ENCODE measurements around the gene ELAVL3. TPM values are rescaled to one million over a fixed set of nuclear protein-coding genes. Genes with fewer than 3 reads are reported as not detected.
A peak's percentile ranks its signal among the peaks of the same experiment; 100 is the strongest.

ELAVL3 gene
- polyA plus RNA-seq, 1 of the 3 experiments (the other 2 are of a cell fraction): 0.48 TPM

GRCh38 chr19:11481534-11482383, 913 bp upstream of the ELAVL3 start (continued):
- TF ChIP-seq USF1 (IDR thresholded peaks at IDR 0.05; ENCODE audit: borderline replicate concordance, low read depth) (no peak), MXI1 (IDR thresholded peaks at IDR 0.05; ENCODE audit: low read depth, low read length) (no peak), IRF3 (IDR thresholded peaks at IDR 0.05; ENCODE audit: low read depth, low read length) (no peak), RCOR1 (IDR thresholded peaks at IDR 0.05; ENCODE audit: low read length) (no peak), RFX5 (IDR thresholded peaks at IDR 0.05; ENCODE audit: low read length) (peak; percentile 89)

DNA sequence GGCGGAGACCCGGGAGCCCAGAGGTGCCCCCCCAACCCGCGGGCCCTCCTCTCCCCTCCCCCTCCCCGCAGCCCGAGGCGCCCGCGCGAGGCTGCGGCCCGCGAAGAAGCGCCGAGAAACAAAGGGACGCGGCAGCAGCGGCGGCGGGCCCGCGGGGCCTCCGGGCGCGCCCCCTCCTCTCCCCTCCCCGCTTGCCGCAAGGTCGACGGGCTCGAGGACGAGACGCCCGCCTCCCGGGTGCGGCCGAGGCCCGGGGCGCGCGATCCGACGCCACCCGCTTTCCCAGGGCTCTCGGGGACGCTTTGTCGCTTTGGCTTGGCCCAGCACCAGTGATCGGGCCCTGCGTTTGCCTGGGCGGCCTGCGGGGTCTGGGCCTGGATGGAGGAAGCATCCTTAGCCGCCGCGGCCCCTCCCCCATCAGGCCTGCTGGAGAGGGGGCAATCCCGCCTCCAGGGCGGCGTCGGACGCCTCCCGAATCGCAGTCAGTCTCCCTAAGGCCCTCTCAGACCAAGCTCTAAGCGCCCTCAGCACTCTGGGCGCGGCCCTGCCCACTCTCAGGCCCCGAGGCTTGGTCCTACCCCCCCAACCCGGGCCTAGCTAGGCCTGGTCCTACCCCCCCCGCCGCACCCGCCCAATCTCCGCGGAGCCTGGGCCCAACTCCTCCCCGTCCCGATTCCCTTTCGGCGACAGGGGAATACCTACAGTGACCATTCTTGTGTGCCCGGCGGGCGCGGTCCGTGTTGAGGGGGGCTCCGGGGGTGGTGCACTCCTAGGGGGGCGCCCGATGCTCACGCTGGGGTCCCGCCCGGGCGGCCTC, 740 bp downstream of the ELAVL3 start:
- POLR2A ChIA-PET: interaction anchor here (0.6 to 2.1 kb wide), 8 partner anchors 25 to 185 kb away, joined by 3 to 15 read pairs (median 3); partner anchors contain the start of genes RGL3, SWSAP1 and ZNF653
- Histone ChIP-seq H3K27me3 (ENCODE audit: insufficient read depth) (peaks cover 25% of the 10 kb centered on the region; the same call in 1 of the 2 replicates), H3K9ac (no peak overlapping the region), H3F3A (replicated peaks; ENCODE audit: insufficient read depth) (no peaks in the 10 kb centered on the region), H3K4me1 (ENCODE audit: control insufficient read depth in 1 of 2, insufficient read depth in 2 of 2, low read depth in 1 of 2, low read length in 1 of 2) (peaks cover 0 to 19% of the 10 kb centered on the region in 2 experiments; a peak in 1 of 4 replicates), H3K4me3 (ENCODE audit: low read depth in 2 of 2, low read length in 1 of 2) (peak overlapping the region in 1 of 2 experiments; percentile 54; a peak in 2 of 4 replicates), H3K27ac (ENCODE audit: low read depth in 2 of 2, low read length in 1 of 2) (peak overlapping the region in 1 of 2 experiments; percentile 75; a peak in 2 of 4 replicates), H3K79me2 (ENCODE audit: insufficient read depth) (no peaks in the 10 kb centered on the region), H3K4me2 (peak overlapping the region; percentile 47), H3K36me3 (replicated peaks in 1 of 2; ENCODE audit: control insufficient read depth in 1 of 2, insufficient read depth in 2 of 2, low read length in 1 of 2) (no peaks in the 10 kb centered on the region), H2AFZ (ENCODE audit: low read depth) (no peak overlapping the region), H3K9me3 (no peaks in the 10 kb centered on the region), H4K20me1 (ENCODE audit: insufficient read depth) (no peaks in the 10 kb centered on the region), H3K9me2 (no peaks in the 10 kb centered on the region)
- WGBS (ENCODE audit: low lambda C conversion rate): 7% methylated on average over 9 of the region's 86 CpGs
- TF ChIP-seq NRF1 (IDR thresholded peaks at IDR 0.05; ENCODE audit: low read depth, low read length): no peak
- TF ChIP-seq EZH2phosphoT487 (IDR thresholded peaks at IDR 0.05; ENCODE audit: borderline replicate concordance, low read depth): 0 out of 2 replicates have a peak, but pooled peaks have one; percentile 53
- DNase-seq: peak; percentile 70
- CTCF ChIA-PET: interaction anchor here (1.1 to 3.7 kb wide), 4 partner anchors 16 to 186 kb away, joined by 4 to 57 read pairs (median 18); partner anchors contain the start of gene ODAD3

Measured in SK-N-SH (cell line).